Calu3 (cell line): ENCODE results near the gene ATF7IP2. TPM values are rescaled to one million over a fixed set of nuclear protein-coding genes. Genes with fewer than 3 reads are reported as not detected.
A peak's percentile ranks its signal among the peaks of the same experiment; 100 is the strongest.

Source experiments
- BruUV-seq: library from RNA; stranded (reverse); fragments of 400-500 nt; replicated peaks from 2 replicates; lab custom pipeline; 2021; lab: Mats Ljungman, UMichigan
- CTCF ChIA-PET: fragments of 300-600 bp; sonication (Branson Sonifier 250); formaldehyde crosslinking; loops from one replicate; lab custom pipeline; 2022; ENCODE audit warnings: antibody characterized with exemption; lab: Charles Lee
- DNase-seq: peaks from one replicate; pipeline ENCODE4 v3.0.0; 2022
- H3K27ac Mint-ChIP-seq: one replicate; pipeline ENCODE4 v1.8.0; 2022; ENCODE audit warnings: mixed read lengths; ENCODE audit not compliant: unreplicated experiment
- H3K27me3 Mint-ChIP-seq: one replicate; pipeline ENCODE4 v1.8.0; 2022; ENCODE audit warnings: mixed read lengths; ENCODE audit not compliant: unreplicated experiment
- H3K36me3 Mint-ChIP-seq: one replicate; pipeline ENCODE4 v1.8.0; 2022; ENCODE audit warnings: mild to moderate bottlenecking, moderate library complexity, mixed read lengths; ENCODE audit not compliant: insufficient read depth, unreplicated experiment
- H3K4me1 Mint-ChIP-seq: one replicate; pipeline ENCODE4 v1.8.0; 2022; ENCODE audit warnings: mild to moderate bottlenecking, low read depth, mixed read lengths; ENCODE audit not compliant: unreplicated experiment
- H3K4me3 Mint-ChIP-seq: one replicate; pipeline ENCODE4 v1.8.0; 2022; ENCODE audit warnings: mild to moderate bottlenecking, low read depth, moderate library complexity, mixed read lengths; ENCODE audit not compliant: unreplicated experiment
- H3K9me3 Mint-ChIP-seq: one replicate; pipeline ENCODE4 v1.8.0; 2022; ENCODE audit warnings: low read depth, mixed read lengths; ENCODE audit not compliant: unreplicated experiment
- intact Hi-C: fragments of 100-400 bp; cut with micrococcal nuclease; formaldehyde crosslinking; loops from one replicate; pipeline ENCODE4 v1.10.0; 2022; ENCODE audit not compliant: unreplicated experiment
- total RNA-seq: library from RNA; stranded (reverse); gene quantifications from 2 replicates; pipeline ENCODE4 v1.2.3, GENCODE V29; 2022
- TF ChIP-seq, protein P1 (sequence below): fragments of 200-600 bp; IDR thresholded peaks from one replicate; pipeline ENCODE4 v1.8.0; 2022; ENCODE audit warnings: antibody characterized with exemption; ENCODE audit not compliant: unreplicated experiment

Gene ATF7IP2
- total RNA-seq, 1 experiment from 2014 or later: 29.7 TPM

DNA sequence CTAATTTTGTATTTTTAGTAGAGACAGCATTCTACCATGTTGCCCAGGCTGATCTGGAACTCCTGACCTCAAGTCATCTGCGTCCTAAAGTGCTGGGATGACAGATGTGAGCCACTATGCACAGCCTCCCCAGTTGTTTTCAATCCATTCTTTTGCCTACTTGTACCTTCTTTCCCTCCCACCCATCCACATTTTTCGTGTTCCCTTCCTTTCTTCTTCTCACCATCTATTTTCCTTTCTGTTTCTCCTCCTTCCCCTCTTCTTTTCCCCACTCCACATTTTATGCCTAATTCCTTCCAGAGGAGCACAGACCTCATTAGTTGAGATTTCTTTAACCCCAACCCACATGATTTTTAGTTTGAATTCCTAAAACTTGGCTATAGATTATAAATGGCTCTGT, 94.3 kb downstream of the ATF7IP2 start:
- no peak for DNase-seq
- no TSS peak for BruUV-seq
- Mint-ChIP-seq H3K36me3 (peaks cover 11% of the 10 kb centered on the region), H3K4me1 (no peaks in the 10 kb centered on the region), H3K4me3 (no peak overlapping the region), H3K27me3 (no peaks in the 10 kb centered on the region), H3K9me3 (peaks cover 2% of the 10 kb centered on the region), H3K27ac (no peak overlapping the region)
- TF ChIP-seq, protein P1, sequence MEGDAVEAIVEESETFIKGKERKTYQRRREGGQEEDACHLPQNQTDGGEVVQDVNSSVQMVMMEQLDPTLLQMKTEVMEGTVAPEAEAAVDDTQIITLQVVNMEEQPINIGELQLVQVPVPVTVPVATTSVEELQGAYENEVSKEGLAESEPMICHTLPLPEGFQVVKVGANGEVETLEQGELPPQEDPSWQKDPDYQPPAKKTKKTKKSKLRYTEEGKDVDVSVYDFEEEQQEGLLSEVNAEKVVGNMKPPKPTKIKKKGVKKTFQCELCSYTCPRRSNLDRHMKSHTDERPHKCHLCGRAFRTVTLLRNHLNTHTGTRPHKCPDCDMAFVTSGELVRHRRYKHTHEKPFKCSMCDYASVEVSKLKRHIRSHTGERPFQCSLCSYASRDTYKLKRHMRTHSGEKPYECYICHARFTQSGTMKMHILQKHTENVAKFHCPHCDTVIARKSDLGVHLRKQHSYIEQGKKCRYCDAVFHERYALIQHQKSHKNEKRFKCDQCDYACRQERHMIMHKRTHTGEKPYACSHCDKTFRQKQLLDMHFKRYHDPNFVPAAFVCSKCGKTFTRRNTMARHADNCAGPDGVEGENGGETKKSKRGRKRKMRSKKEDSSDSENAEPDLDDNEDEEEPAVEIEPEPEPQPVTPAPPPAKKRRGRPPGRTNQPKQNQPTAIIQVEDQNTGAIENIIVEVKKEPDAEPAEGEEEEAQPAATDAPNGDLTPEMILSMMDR: no peak
- intact Hi-C loops: no loop called here
- CTCF ChIA-PET: no interaction called here

GRCh38 chr16:10485159-10485558, 99.3 kb downstream of the ATF7IP2 start:
- TF ChIP-seq, protein P1: no peak
- Mint-ChIP-seq H3K36me3 (peaks cover 10% of the 10 kb centered on the region), H3K27me3 (no peaks in the 10 kb centered on the region), H3K4me3 (no peak overlapping the region), H3K9me3 (peaks cover 8% of the 10 kb centered on the region), H3K4me1 (peaks cover 9% of the 10 kb centered on the region), H3K27ac (peak overlapping the region; percentile 43)
- CTCF ChIA-PET: no interaction called here
- intact Hi-C loops: no loop called here
- no TSS peak for BruUV-seq
- no peak for DNase-seq

GRCh38 chr16:10485698-10486382, 100.0 kb downstream of the ATF7IP2 start:
- H3K36me3 Mint-ChIP-seq: peaks cover 6% of the 10 kb centered on the region
- peaks cover 9% of the 10 kb centered on the region for H3K4me1 Mint-ChIP-seq
- H3K4me3 Mint-ChIP-seq: no peak overlapping the region
- no peak for DNase-seq
- TF ChIP-seq, protein P1: no peak
- TSS peak; percentile 35 for BruUV-seq
- intact Hi-C loops: no loop called here
- H3K27ac Mint-ChIP-seq: peak overlapping the region; percentile 43
- CTCF ChIA-PET: no interaction called here
- no peaks in the 10 kb centered on the region for H3K27me3 Mint-ChIP-seq
- H3K9me3 Mint-ChIP-seq: peaks cover 6% of the 10 kb centered on the region

DNA sequence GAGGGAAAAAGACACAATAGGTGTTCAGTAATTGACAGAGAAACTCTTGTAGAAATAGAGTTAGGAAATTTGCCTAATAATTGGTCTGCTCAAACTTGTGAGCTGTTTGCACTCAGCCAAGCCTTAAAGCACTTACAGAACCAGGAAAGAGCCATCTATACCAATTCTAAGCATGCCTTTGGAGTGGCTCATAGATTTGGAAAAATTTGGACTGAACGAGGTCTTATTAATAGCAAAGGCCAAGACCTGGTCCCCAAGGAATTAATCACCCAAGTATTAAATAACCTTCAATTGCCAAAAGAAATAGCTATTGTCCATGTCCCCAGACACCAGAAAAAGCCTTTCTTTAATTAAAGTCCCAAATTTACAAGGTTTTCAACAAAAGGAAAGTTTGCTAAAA, 104.3 kb downstream of the ATF7IP2 start:
- no peak overlapping the region for H3K4me3 Mint-ChIP-seq
- no peaks in the 10 kb centered on the region for H3K36me3 Mint-ChIP-seq
- peaks cover 9% of the 10 kb centered on the region for H3K9me3 Mint-ChIP-seq
- CTCF ChIA-PET: no interaction called here
- no peak overlapping the region for H3K27ac Mint-ChIP-seq
- no TSS peak for BruUV-seq
- H3K27me3 Mint-ChIP-seq: no peaks in the 10 kb centered on the region
- peaks cover 9% of the 10 kb centered on the region for H3K4me1 Mint-ChIP-seq
- TF ChIP-seq, protein P1: no peak
- no peak for DNase-seq
- intact Hi-C loops: no loop called here
